Prostate gland (tissue), 2 donors: ENCODE results near the gene FHIT. TPM values are rescaled to one million over a fixed set of nuclear protein-coding genes. Genes with fewer than 3 reads are reported as not detected.

Experiments
- DNase-seq: peaks from one replicate; pipeline ENCODE4 v3.0.0-alpha.2; 2019; ENCODE audit warnings: low spot score
- H3K27ac ChIP-seq, 2 donors: fragments of 200-600 bp; sonication (generic); 2 replicates each; pipeline ENCODE4 v1.5.1; 2017 to 2019
- H3K27me3 ChIP-seq: fragments of 200-600 bp; sonication (generic); replicated peaks from 2 replicates; pipeline ENCODE4 v1.5.1; 2019; ENCODE audit not compliant: insufficient read depth
- H3K36me3 ChIP-seq, 2 donors: fragments of 200-600 bp; sonication (generic); 1 replicate in 1 of 2; 2 replicates in 1 of 2; pipeline versions ENCODE4 v1.5.1 to v1.8.1; 2017 to 2019
- H3K4me1 ChIP-seq: fragments of 200-600 bp; sonication (generic); replicated peaks from 2 replicates; pipeline ENCODE4 v1.5.1; 2019
- H3K4me3 ChIP-seq, 2 donors: fragments of 200-600 bp; sonication (generic); 2 replicates each; pipeline ENCODE4 v1.5.1; 2017 to 2019
- H3K9me3 ChIP-seq: fragments of 200-600 bp; sonication (generic); 2 replicates; pipeline ENCODE4 v1.5.1; 2017
- CTCF ChIP-seq, 4 experiments: fragments of 200-600 bp in 2 of 4; fragments of 450-650 bp in 2 of 4; sonication (generic) in 2 of 4; IDR thresholded peaks; 1 replicate in 3 of 4; 2 replicates in 1 of 4; pipeline ENCODE4 v1.5.1; 2016 to 2019; ENCODE audit warnings: antibody characterized with exemption in 4 of 4, mild to moderate bottlenecking in 2 of 4, moderate library complexity in 2 of 4
- POLR2A ChIP-seq: fragments of 450-650 bp; IDR thresholded peaks from one replicate; pipeline ENCODE4 v1.6.1; 2016; ENCODE audit warnings: antibody characterized with exemption, mild to moderate bottlenecking
- POLR2AphosphoS5 ChIP-seq: sonication (generic); formaldehyde crosslinking; IDR thresholded peaks from one replicate; pipeline ENCODE4 v1.6.1; 2017; ENCODE audit warnings: antibody characterized with exemption
- WGBS: methylation state at CpG from one replicate; pipeline ENCODE4 v1.1.5; 2018; 5-methylcytosine and 5-hydroxymethylcytosine counted together
- intact Hi-C: fragments of 100-400 bp; cut with DNase I; formaldehyde crosslinking; loops from one replicate; pipeline ENCODE4 v1.14.2; 2022
- total RNA-seq, 2 donors: library from RNA; depleted of rRNA; stranded (reverse); fragments of >200 nt; gene quantifications; one replicate each; pipeline ENCODE4 v1.1.0, GENCODE V29; 2016

The FHIT gene
- total RNA-seq, 2 donors from 2014 or later, result 6.4 to 10.4 TPM

GRCh38 chr3:61172684-61173083 is 78.6 kb downstream of the FHIT start:
- Histone ChIP-seq H3K9me3 (no peaks in the 10 kb centered on the region), H3K36me3 (no peaks in the 10 kb centered on the region), H3K27me3 (no peaks in the 10 kb centered on the region), H3K4me3 (no peak overlapping the region), H3K27ac (no peak overlapping the region), H3K4me1 (no peaks in the 10 kb centered on the region)
- DNase-seq, result no peak
- WGBS, result 58% methylated on average over 2 of the region's 2 CpGs
- intact Hi-C loops, result no loop called here
- TF ChIP-seq POLR2AphosphoS5, result no peak
- no peak for TF ChIP-seq POLR2A
- no peak for TF ChIP-seq CTCF (IDR thresholded peaks at IDR 0.05)

GRCh38 chr3:61172203-61172602 is 79.0 kb downstream of the FHIT start:
- Histone ChIP-seq H3K9me3 (no peaks in the 10 kb centered on the region), H3K4me3 (no peak overlapping the region), H3K36me3 (no peaks in the 10 kb centered on the region), H3K27ac (no peak overlapping the region), H3K4me1 (no peaks in the 10 kb centered on the region), H3K27me3 (no peaks in the 10 kb centered on the region)
- DNase-seq, result no peak
- WGBS, result 95% methylated on average over 1 of the region's 1 CpG
- TF ChIP-seq POLR2A, result no peak
- no peak for TF ChIP-seq POLR2AphosphoS5
- no peak for TF ChIP-seq CTCF (IDR thresholded peaks at IDR 0.05)
- intact Hi-C loops, result no loop called here

- Histone ChIP-seq H3K9me3 (no peaks in the 10 kb centered on the region), H3K36me3 (no peaks in the 10 kb centered on the region), H3K4me3 (no peak overlapping the region), H3K27me3 (no peaks in the 10 kb centered on the region), H3K27ac (no peak overlapping the region), H3K4me1 (no peaks in the 10 kb centered on the region)
- DNase-seq, result no peak
- intact Hi-C loops, result no loop called here
- TF ChIP-seq CTCF (IDR thresholded peaks at IDR 0.05) (no peak), POLR2A (no peak), POLR2AphosphoS5 (no peak)
- 95% methylated on average over 2 of the region's 2 CpGs for WGBS
Observed at GRCh38 chr3:61169621-61170251, 81.5 kb downstream of the FHIT start.

- TF ChIP-seq POLR2A (no peak), POLR2AphosphoS5 (no peak), CTCF (IDR thresholded peaks at IDR 0.05) (no peak)
- DNase-seq, result no peak
- Histone ChIP-seq H3K36me3 (no peaks in the 10 kb centered on the region), H3K27ac (no peak overlapping the region), H3K9me3 (no peaks in the 10 kb centered on the region), H3K27me3 (no peaks in the 10 kb centered on the region), H3K4me1 (no peaks in the 10 kb centered on the region), H3K4me3 (no peak overlapping the region)
- intact Hi-C loops, result no loop called here
- WGBS, result 93% methylated on average over 3 of the region's 3 CpGs
Observed at GRCh38 chr3:61168286-61168685, 83.0 kb downstream of the FHIT start.

- no peak for TF ChIP-seq CTCF (IDR thresholded peaks at IDR 0.05)
- TF ChIP-seq POLR2AphosphoS5, result no peak
- TF ChIP-seq POLR2A, result no peak
- no peak overlapping the region for H3K4me3 ChIP-seq
- H3K9me3 ChIP-seq, result no peaks in the 10 kb centered on the region
- H3K4me1 ChIP-seq, result no peaks in the 10 kb centered on the region
- no peak for DNase-seq
- H3K27me3 ChIP-seq, result no peaks in the 10 kb centered on the region
- intact Hi-C loops, result no loop called here
- 91% methylated on average over 2 of the region's 2 CpGs for WGBS
- H3K27ac ChIP-seq, result no peak overlapping the region
- no peaks in the 10 kb centered on the region for H3K36me3 ChIP-seq
Observed at GRCh38 chr3:61162965-61163364, 88.3 kb downstream of the FHIT start.
